Measurements from ENCODE around the gene MSI2.

MSI2 gene

DNA sequence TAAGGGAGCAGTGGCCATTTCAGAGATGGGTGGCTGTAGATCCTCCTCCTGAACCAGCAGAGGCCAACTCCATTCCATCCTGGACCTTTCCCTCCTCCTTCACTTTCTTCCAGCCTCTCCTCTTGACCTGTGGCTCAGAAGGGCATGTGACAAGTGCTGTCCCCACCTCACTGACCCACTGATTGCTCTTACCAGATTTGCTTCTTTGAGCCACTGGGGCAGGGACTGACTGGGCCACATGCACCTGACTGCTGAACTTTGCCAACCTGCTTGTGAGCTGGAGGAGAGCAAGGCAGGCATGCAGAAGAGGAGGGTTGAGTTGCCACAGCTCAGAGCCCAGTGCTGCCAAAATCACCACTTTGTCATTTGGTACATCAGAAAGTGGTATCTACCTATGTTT lies 68.3 kb downstream of the MSI2 start:
- no peaks in the 10 kb centered on the region for H3K79me2 ChIP-seq (ENCODE audit: control insufficient read depth, insufficient read depth, low read length)

DNA sequence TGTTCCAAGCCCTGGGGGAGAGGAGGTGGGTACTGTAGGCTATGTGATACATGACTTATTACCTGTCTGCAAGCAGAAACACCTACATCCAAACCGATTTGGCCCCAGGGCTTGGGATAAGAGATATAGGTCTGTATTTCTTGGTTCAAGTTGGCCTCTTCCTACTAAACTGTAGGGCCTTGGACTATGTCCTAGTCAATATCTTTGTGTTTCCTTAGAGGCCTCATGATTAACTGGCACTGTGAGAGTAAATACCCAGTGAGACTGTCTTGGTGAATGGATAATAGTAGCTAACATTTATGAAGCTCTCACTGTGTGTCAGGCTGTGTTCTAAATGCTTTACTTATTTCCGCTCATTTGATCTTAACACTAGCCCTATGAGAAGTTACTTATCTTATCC lies 70.0 kb downstream of the MSI2 start:
- Histone ChIP-seq H2BK120ac (ENCODE audit: low read depth, low read length) (no peak overlapping the region), H3K4me1 (ENCODE audit: control insufficient read depth, low read depth, low read length) (no peaks in the 10 kb centered on the region), H4K8ac (ENCODE audit: low read depth, low read length) (no peak overlapping the region), H3K23ac (ENCODE audit: low read length) (no peak overlapping the region), H3K79me1 (ENCODE audit: low read length) (peaks cover 9% of the 10 kb centered on the region), H3K4me3 (ENCODE audit: low read length) (no peak overlapping the region), H3K4me2 (ENCODE audit: low read length) (no peak overlapping the region), H3K27ac (ENCODE audit: low read depth, low read length) (no peak overlapping the region), H2BK5ac (ENCODE audit: low read length) (no peak overlapping the region), H3K27me3 (ENCODE audit: insufficient read depth, low read length, poor library complexity) (no peaks in the 10 kb centered on the region), H3K4ac (ENCODE audit: low read depth, low read length) (no peak overlapping the region), H4K5ac (ENCODE audit: low read length) (no peak overlapping the region), H3K56ac (ENCODE audit: low read length) (no peak overlapping the region), H3K18ac (ENCODE audit: low read length) (no peak overlapping the region), H3K9ac (ENCODE audit: low read length) (no peak overlapping the region), H2BK15ac (replicated peaks; ENCODE audit: low read depth) (no peak overlapping the region), H3K79me2 (ENCODE audit: control insufficient read depth, insufficient read depth, low read length) (no peaks in the 10 kb centered on the region), H3K36me3 (ENCODE audit: control insufficient read depth, insufficient read depth, low read length) (no peaks in the 10 kb centered on the region), H2AK5ac (ENCODE audit: low read length) (no peak overlapping the region)
- WGBS (ENCODE audit: extremely low coverage, insufficient coverage, low lambda C conversion rate) = no CpG with 5 or more reads among the region's 2 CpGs
- no peak for DNase-seq

More for the DNA sequence above, 68.3 kb downstream of the MSI2 start:
- no peak overlapping the region for H3K4ac ChIP-seq (ENCODE audit: low read depth, low read length)
- H3K9ac ChIP-seq (ENCODE audit: low read length) = no peak overlapping the region
- no peak overlapping the region for H3K23ac ChIP-seq (ENCODE audit: low read length)
- H3K56ac ChIP-seq (ENCODE audit: low read length) = no peak overlapping the region
- H2BK120ac ChIP-seq (ENCODE audit: low read depth, low read length) = no peak overlapping the region
- H3K4me2 ChIP-seq (ENCODE audit: low read length) = no peak overlapping the region
- H3K18ac ChIP-seq (ENCODE audit: low read length) = no peak overlapping the region
- H3K36me3 ChIP-seq (ENCODE audit: control insufficient read depth, insufficient read depth, low read length) = no peaks in the 10 kb centered on the region
- DNase-seq = no peak
- no peak overlapping the region for H3K4me3 ChIP-seq (ENCODE audit: low read length)
- peaks cover 9% of the 10 kb centered on the region for H3K79me1 ChIP-seq (ENCODE audit: low read length)
- H3K27ac ChIP-seq (ENCODE audit: low read depth, low read length) = no peak overlapping the region
- no peak overlapping the region for H4K5ac ChIP-seq (ENCODE audit: low read length)
- no peak overlapping the region for H2BK15ac ChIP-seq (replicated peaks; ENCODE audit: low read depth)
- no peaks in the 10 kb centered on the region for H3K4me1 ChIP-seq (ENCODE audit: control insufficient read depth, low read depth, low read length)
- H2BK5ac ChIP-seq (ENCODE audit: low read length) = no peak overlapping the region
- H2AK5ac ChIP-seq (ENCODE audit: low read length) = no peak overlapping the region
- H4K8ac ChIP-seq (ENCODE audit: low read depth, low read length) = no peak overlapping the region
- H3K27me3 ChIP-seq (ENCODE audit: insufficient read depth, low read length, poor library complexity) = no peaks in the 10 kb centered on the region

DNA sequence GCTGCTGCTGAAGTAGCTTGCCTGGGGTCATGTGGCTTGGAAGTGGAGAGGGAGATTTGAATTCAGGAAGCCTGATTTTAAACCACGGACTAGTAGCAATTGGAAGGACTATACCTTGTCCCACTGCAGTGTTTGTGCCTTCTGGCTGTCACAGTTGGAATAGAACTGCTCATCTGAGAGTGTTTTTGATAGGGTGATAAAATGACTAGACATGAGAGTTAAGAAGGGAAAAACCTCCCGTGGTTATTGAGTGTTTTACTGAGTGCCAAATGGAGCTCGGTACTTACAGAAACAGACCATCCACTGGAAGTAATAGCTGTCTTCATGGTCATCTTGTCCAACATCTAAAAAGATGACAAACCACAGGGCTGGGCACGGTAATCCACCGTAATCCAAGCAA lies 70.4 kb downstream of the MSI2 start:
- no CpG with 5 or more reads among the region's 5 CpGs for WGBS (ENCODE audit: extremely low coverage, insufficient coverage, low lambda C conversion rate)
- H3K36me3 ChIP-seq (ENCODE audit: control insufficient read depth, insufficient read depth, low read length) = no peaks in the 10 kb centered on the region
- H3K27ac ChIP-seq (ENCODE audit: low read depth, low read length) = no peak overlapping the region
- H2AK5ac ChIP-seq (ENCODE audit: low read length) = no peak overlapping the region
- no peak overlapping the region for H2BK15ac ChIP-seq (replicated peaks; ENCODE audit: low read depth)
- no peak overlapping the region for H4K8ac ChIP-seq (ENCODE audit: low read depth, low read length)
- H3K4ac ChIP-seq (ENCODE audit: low read depth, low read length) = no peak overlapping the region
- H3K9ac ChIP-seq (ENCODE audit: low read length) = no peak overlapping the region
- no peaks in the 10 kb centered on the region for H3K79me2 ChIP-seq (ENCODE audit: control insufficient read depth, insufficient read depth, low read length)
- H3K4me2 ChIP-seq (ENCODE audit: low read length) = no peak overlapping the region
- peaks cover 9% of the 10 kb centered on the region for H3K79me1 ChIP-seq (ENCODE audit: low read length)
- DNase-seq = no peak
- no peak overlapping the region for H4K5ac ChIP-seq (ENCODE audit: low read length)
- H3K18ac ChIP-seq (ENCODE audit: low read length) = no peak overlapping the region
- H2BK5ac ChIP-seq (ENCODE audit: low read length) = no peak overlapping the region
- no peak overlapping the region for H3K56ac ChIP-seq (ENCODE audit: low read length)
- H3K27me3 ChIP-seq (ENCODE audit: insufficient read depth, low read length, poor library complexity) = no peaks in the 10 kb centered on the region
- no peak overlapping the region for H3K23ac ChIP-seq (ENCODE audit: low read length)
- no peaks in the 10 kb centered on the region for H3K4me1 ChIP-seq (ENCODE audit: control insufficient read depth, low read depth, low read length)
- no peak overlapping the region for H2BK120ac ChIP-seq (ENCODE audit: low read depth, low read length)
- no peak overlapping the region for H3K4me3 ChIP-seq (ENCODE audit: low read length)

DNA sequence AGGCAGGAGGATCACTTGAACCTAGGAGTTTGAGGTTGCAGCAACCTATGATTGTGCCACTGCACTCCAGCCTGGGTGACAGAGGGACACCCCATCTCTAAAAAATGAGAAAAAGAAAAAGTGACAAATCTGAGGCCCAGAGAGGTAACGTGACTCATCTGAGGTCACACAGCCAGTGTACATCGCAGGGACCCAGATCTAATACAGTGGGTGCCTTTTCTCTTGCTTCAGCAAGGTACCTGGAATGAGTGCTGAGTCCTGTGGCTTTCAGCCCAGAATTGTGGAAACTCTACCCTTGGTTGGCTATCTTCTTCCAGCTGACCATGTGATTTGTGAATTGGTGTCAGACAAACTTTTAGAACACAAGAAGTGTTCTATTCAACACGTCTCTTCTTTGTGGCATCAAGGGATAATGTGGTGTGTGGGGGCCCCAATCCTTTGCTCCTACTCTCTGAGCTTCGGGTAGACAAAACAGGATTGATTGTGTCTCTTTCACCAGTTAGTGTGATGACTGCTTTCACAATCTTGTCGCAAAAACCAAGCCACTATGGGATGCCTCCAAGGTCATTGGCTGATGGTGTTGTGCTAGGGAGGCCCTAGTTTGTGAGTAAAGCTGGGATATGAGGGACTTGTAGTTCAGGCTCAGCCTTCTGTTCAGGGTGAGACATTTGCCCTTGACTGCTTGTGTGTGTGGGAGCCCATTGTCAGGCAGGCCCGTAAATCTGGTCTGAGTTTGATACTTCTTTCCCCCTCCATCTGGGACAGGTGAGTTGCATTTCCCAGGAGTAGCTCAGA lies 71.0 kb downstream of the MSI2 start:
- Histone ChIP-seq H3K79me1 (ENCODE audit: low read length) (peaks cover 8% of the 10 kb centered on the region), H3K4me2 (ENCODE audit: low read length) (no peak overlapping the region), H2BK5ac (ENCODE audit: low read length) (no peak overlapping the region), H3K27ac (ENCODE audit: low read depth, low read length) (no peak overlapping the region), H2BK15ac (replicated peaks; ENCODE audit: low read depth) (no peak overlapping the region), H3K4ac (ENCODE audit: low read depth, low read length) (no peak overlapping the region), H3K9ac (ENCODE audit: low read length) (no peak overlapping the region), H3K23ac (ENCODE audit: low read length) (no peak overlapping the region), H2AK5ac (ENCODE audit: low read length) (no peak overlapping the region), H3K79me2 (ENCODE audit: control insufficient read depth, insufficient read depth, low read length) (no peaks in the 10 kb centered on the region), H4K5ac (ENCODE audit: low read length) (no peak overlapping the region), H4K8ac (ENCODE audit: low read depth, low read length) (no peak overlapping the region), H3K18ac (ENCODE audit: low read length) (no peak overlapping the region), H3K27me3 (ENCODE audit: insufficient read depth, low read length, poor library complexity) (no peaks in the 10 kb centered on the region), H3K4me1 (ENCODE audit: control insufficient read depth, low read depth, low read length) (no peaks in the 10 kb centered on the region), H3K36me3 (ENCODE audit: control insufficient read depth, insufficient read depth, low read length) (no peaks in the 10 kb centered on the region), H3K4me3 (ENCODE audit: low read length) (no peak overlapping the region), H2BK120ac (ENCODE audit: low read depth, low read length) (no peak overlapping the region), H3K56ac (ENCODE audit: low read length) (no peak overlapping the region)
- no CpG with 5 or more reads among the region's 6 CpGs for WGBS (ENCODE audit: extremely low coverage, insufficient coverage, low lambda C conversion rate)
- no peak for DNase-seq

DNA sequence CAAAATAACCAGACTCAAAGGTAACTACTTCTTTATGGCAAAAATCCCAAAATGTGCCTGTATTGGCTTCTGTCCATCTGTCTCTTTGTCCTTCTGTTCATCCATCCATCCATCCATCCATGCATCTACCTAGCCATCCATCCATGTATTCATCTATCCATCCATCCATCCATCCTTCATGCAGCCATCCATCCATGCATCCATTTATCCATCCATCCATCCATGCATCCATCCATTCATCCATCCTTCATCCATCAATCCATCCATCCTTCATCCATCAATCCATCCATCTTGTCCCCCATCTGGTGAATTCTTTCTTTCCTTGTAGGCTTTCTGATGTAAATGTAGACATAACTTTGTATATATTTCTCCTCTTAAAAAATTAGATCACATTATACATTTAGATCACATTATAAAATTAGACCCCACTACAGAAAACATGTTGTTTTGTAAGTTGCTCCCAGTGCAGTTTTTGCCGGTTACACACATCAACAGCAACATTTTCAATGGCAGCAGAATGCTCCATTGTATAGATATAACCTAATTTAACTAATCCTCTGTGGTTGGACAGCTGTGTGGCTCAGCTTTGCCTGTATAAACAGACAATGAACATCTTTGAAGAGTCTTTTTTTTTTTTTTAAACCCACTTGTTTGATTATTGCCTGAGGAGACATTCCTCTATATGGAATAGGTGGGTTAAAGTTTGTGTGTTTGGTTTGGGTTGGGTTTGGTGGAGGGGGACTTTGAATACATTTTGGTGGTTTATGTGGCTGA lies 72.0 kb downstream of the MSI2 start:
- Histone ChIP-seq H3K27ac (ENCODE audit: low read depth, low read length) (no peak overlapping the region), H3K23ac (ENCODE audit: low read length) (no peak overlapping the region), H2AK5ac (ENCODE audit: low read length) (no peak overlapping the region), H2BK15ac (replicated peaks; ENCODE audit: low read depth) (no peak overlapping the region), H3K4me1 (ENCODE audit: control insufficient read depth, low read depth, low read length) (no peaks in the 10 kb centered on the region), H3K18ac (ENCODE audit: low read length) (no peak overlapping the region), H3K4ac (ENCODE audit: low read depth, low read length) (no peak overlapping the region), H3K36me3 (ENCODE audit: control insufficient read depth, insufficient read depth, low read length) (no peaks in the 10 kb centered on the region), H2BK120ac (ENCODE audit: low read depth, low read length) (no peak overlapping the region), H3K79me2 (ENCODE audit: control insufficient read depth, insufficient read depth, low read length) (no peaks in the 10 kb centered on the region), H3K9ac (ENCODE audit: low read length) (no peak overlapping the region), H4K5ac (ENCODE audit: low read length) (no peak overlapping the region), H3K79me1 (ENCODE audit: low read length) (peaks cover 4% of the 10 kb centered on the region), H3K4me2 (ENCODE audit: low read length) (no peak overlapping the region), H2BK5ac (ENCODE audit: low read length) (no peak overlapping the region), H3K56ac (ENCODE audit: low read length) (no peak overlapping the region), H3K27me3 (ENCODE audit: insufficient read depth, low read length, poor library complexity) (no peaks in the 10 kb centered on the region), H4K8ac (ENCODE audit: low read depth, low read length) (no peak overlapping the region), H3K4me3 (ENCODE audit: low read length) (no peak overlapping the region)
- no CpG with 5 or more reads among the region's 1 CpG for WGBS (ENCODE audit: extremely low coverage, insufficient coverage, low lambda C conversion rate)
- no peak for DNase-seq
